Aorta (tissue), 5 donors: ENCODE data around the gene UCHL5. TPM values are rescaled to one million over a fixed set of nuclear protein-coding genes. Genes with fewer than 3 reads are reported as not detected.
"Not testable (repeated sequence)": the region's sequence is repeated elsewhere in the genome, so short reads cannot be mapped to it uniquely, and the experiment has no call there.

Source experiments
- ATAC-seq: fragments of 200-7000 bp; cut with Tn5 transposase; one replicate; pipeline ENCODE4 v1.9.1; 2022; ENCODE audit warnings: moderate library complexity; ENCODE audit not compliant: low FRiP score
- DNase-seq, 2 donors: peaks; one replicate each; pipeline ENCODE4 v3.0.0-alpha.2; 2020
- H3K27ac ChIP-seq, 2 donors: one replicate each; pipeline ENCODE4 v1.5.1; 2013; ENCODE audit warnings: low read length in 2 of 2, mild to moderate bottlenecking in 2 of 2, moderate library complexity in 2 of 2, control low read depth in 1 of 2, inconsistent platforms in 1 of 2, low read depth in 1 of 2
- H3K27me3 ChIP-seq, 2 donors: one replicate each; pipeline ENCODE4 v1.6.1; 2013; ENCODE audit warnings: control low read depth in 1 of 2, low read length in 1 of 2, mild to moderate bottlenecking in 1 of 2, moderate library complexity in 1 of 2; ENCODE audit not compliant: insufficient read depth in 2 of 2, control insufficient read depth in 1 of 2
- H3K36me3 ChIP-seq, 2 donors: one replicate each; pipeline ENCODE4 v1.6.1; 2013; ENCODE audit warnings: control low read depth in 1 of 2, low read length in 1 of 2, mild to moderate bottlenecking in 1 of 2; ENCODE audit not compliant: insufficient read depth in 2 of 2, control insufficient read depth in 1 of 2
- H3K4me1 ChIP-seq, 2 donors: one replicate each; pipeline ENCODE4 v1.6.1; 2013; ENCODE audit warnings: low read length in 2 of 2, control low read depth in 1 of 2, mild to moderate bottlenecking in 1 of 2, moderate library complexity in 1 of 2; ENCODE audit not compliant: insufficient read depth in 2 of 2, control insufficient read depth in 1 of 2
- H3K4me3 ChIP-seq, 2 donors: one replicate each; pipeline ENCODE4 v1.5.1; 2013; ENCODE audit warnings: low read length in 2 of 2, control low read depth in 1 of 2, mild to moderate bottlenecking in 1 of 2
- H3K9me3 ChIP-seq: one replicate; pipeline ENCODE4 v1.6.1; 2013; ENCODE audit warnings: mild to moderate bottlenecking, low read length; ENCODE audit not compliant: control insufficient read depth
- WGBS, 2 donors: extraction: QIAGEN DNeasy Blood & Tissue Kit; methylation state at CpG; one replicate each; pipeline ENCODE4 v1.1.7; 2013; 5-methylcytosine and 5-hydroxymethylcytosine counted together
- intact Hi-C, 2 donors: fragments of 100-400 bp; cut with DNase I; formaldehyde crosslinking; loops; one replicate each; pipeline versions ENCODE4 v1.14.2 to v1.15.0; 2022
- polyA plus RNA-seq, 2 donors: library from polyadenylated mRNA; stranded (reverse); fragments of 200-250 nt; gene quantifications; one replicate each; pipeline ENCODE4 v1.2.3, GENCODE V29; 2013
- total RNA-seq, 2 donors: library from RNA; stranded (reverse); fragmentation: NEBNext Ultra II Directional; extraction: Animal tissue kit (Norgen Biotek cat#: 25700); gene quantifications; one replicate each; pipeline ENCODE4 v1.2.1, GENCODE V29; 2021
- donor health status: healthy with polysubstance abuse.
- donor health status: Bipolar disorder and iron deficiency.
- donor health status: DM: no; HTN: no; CAD: no.
- donor health status: DM: no; HTN: no; CAD: no.
- donor health status: DM: yes; HTN: yes; CAD: no.

UCHL5 gene
- total and polyA plus RNA-seq, 4 donors, result 10.5 to 29.7 (median 22.1) TPM

- DNase-seq, result no peak
- no peaks in the 10 kb centered on the region for H3K9me3 ChIP-seq
- H3K27me3 ChIP-seq, result no peaks in the 10 kb centered on the region
- H3K36me3 ChIP-seq, result no peaks in the 10 kb centered on the region
- ATAC-seq, result no peak
- no peaks in the 10 kb centered on the region for H3K4me1 ChIP-seq
- 81 to 85% methylated on average over 6 of the region's 6 CpGs for WGBS, 2 donors
- intact Hi-C loops, result no loop called here
- no peak overlapping the region for H3K27ac ChIP-seq
- H3K4me3 ChIP-seq, result no peak overlapping the region
Measured at GRCh38 chr1:192983349-192983980, 75.7 kb downstream of the UCHL5 start.

- 71 to 77% methylated on average over 1 of the region's 1 CpG for WGBS, 2 donors
Measured at GRCh38 chr1:192980856-192981255, 78.3 kb downstream of the UCHL5 start.

GRCh38 chr1:192980334-192980733 lies 78.8 kb downstream of the UCHL5 start:
- H3K4me3 ChIP-seq, H3K27ac ChIP-seq, H3K4me1 ChIP-seq, intact Hi-C loops, H3K36me3 ChIP-seq, ATAC-seq, H3K9me3 ChIP-seq, DNase-seq, H3K27me3 ChIP-seq: not testable (repeated sequence)
- WGBS, 2 donors, result 87 to 91% methylated on average over 4 of the region's 4 CpGs

More at GRCh38 chr1:192980856-192981255, 78.3 kb downstream of the UCHL5 start:
- ATAC-seq (no peak), DNase-seq (no peak)
- Histone ChIP-seq H3K9me3 (no peaks in the 10 kb centered on the region), H3K36me3 (no peaks in the 10 kb centered on the region), H3K4me3 (no peak overlapping the region), H3K27me3 (no peaks in the 10 kb centered on the region), H3K4me1 (no peaks in the 10 kb centered on the region), H3K27ac (no peak overlapping the region)
- intact Hi-C loops, result no loop called here

GRCh38 chr1:192979542-192979941 lies 79.6 kb downstream of the UCHL5 start:
- H3K9me3 ChIP-seq, result no peaks in the 10 kb centered on the region
- H3K4me1 ChIP-seq, result no peaks in the 10 kb centered on the region
- no peaks in the 10 kb centered on the region for H3K27me3 ChIP-seq
- no peak for DNase-seq
- no peak for ATAC-seq
- 94 to 97% methylated on average over 13 of the region's 13 CpGs for WGBS, 2 donors
- H3K36me3 ChIP-seq, result no peaks in the 10 kb centered on the region
- H3K27ac ChIP-seq, result no peak overlapping the region
- intact Hi-C loops, result no loop called here
- no peak overlapping the region for H3K4me3 ChIP-seq

GRCh38 chr1:192978195-192978710 lies 80.9 kb downstream of the UCHL5 start:
- no peaks in the 10 kb centered on the region for H3K36me3 ChIP-seq
- DNase-seq (no peak), ATAC-seq (no peak)
- no peaks in the 10 kb centered on the region for H3K27me3 ChIP-seq
- intact Hi-C loops, result no loop called here
- H3K9me3 ChIP-seq, result no peaks in the 10 kb centered on the region
- 90 to 91% methylated on average over 8 of the region's 8 CpGs for WGBS, 2 donors
- H3K4me1 ChIP-seq, result no peaks in the 10 kb centered on the region
- H3K27ac ChIP-seq, result no peak overlapping the region
- no peak overlapping the region for H3K4me3 ChIP-seq

- Histone ChIP-seq H3K4me1 (no peaks in the 10 kb centered on the region), H3K9me3 (no peaks in the 10 kb centered on the region), H3K36me3 (no peaks in the 10 kb centered on the region), H3K27me3 (no peaks in the 10 kb centered on the region), H3K4me3 (no peak overlapping the region), H3K27ac (no peak overlapping the region)
- intact Hi-C loops, result no loop called here
- DNase-seq (no peak), ATAC-seq (no peak)
- WGBS, 2 donors, result 62 to 66% methylated on average over 8 of the region's 8 CpGs
Measured at GRCh38 chr1:192977089-192977706, 82.0 kb downstream of the UCHL5 start.

GRCh38 chr1:192976576-192976975 lies 82.6 kb downstream of the UCHL5 start:
- intact Hi-C loops, result no loop called here
- Histone ChIP-seq H3K27me3 (no peaks in the 10 kb centered on the region), H3K27ac (no peak overlapping the region), H3K4me3 (no peak overlapping the region), H3K4me1 (no peaks in the 10 kb centered on the region), H3K9me3 (no peaks in the 10 kb centered on the region), H3K36me3 (no peaks in the 10 kb centered on the region)
- WGBS, 2 donors, result 13 to 20% methylated on average over 2 of the region's 2 CpGs
- DNase-seq (no peak), ATAC-seq (no peak)

- ATAC-seq, result no peak
- H3K9me3 ChIP-seq, result no peaks in the 10 kb centered on the region
- H3K27ac ChIP-seq, result no peak overlapping the region
- H3K36me3 ChIP-seq, result no peaks in the 10 kb centered on the region
- no peak for DNase-seq
- H3K27me3 ChIP-seq, result no peaks in the 10 kb centered on the region
- H3K4me1 ChIP-seq, result no peaks in the 10 kb centered on the region
- intact Hi-C loops, result no loop called here
- no peak overlapping the region for H3K4me3 ChIP-seq
Measured at GRCh38 chr1:192974701-192975100, 84.5 kb downstream of the UCHL5 start.

GRCh38 chr1:192973988-192974387 lies 85.2 kb downstream of the UCHL5 start:
- Histone ChIP-seq H3K4me3 (no peak overlapping the region), H3K9me3 (no peaks in the 10 kb centered on the region), H3K4me1 (no peaks in the 10 kb centered on the region), H3K27ac (no peak overlapping the region), H3K36me3 (no peaks in the 10 kb centered on the region), H3K27me3 (no peaks in the 10 kb centered on the region)
- ATAC-seq, result no peak
- WGBS, 2 donors, result 96 to 97% methylated on average over 2 of the region's 2 CpGs
- DNase-seq, result no peak
- intact Hi-C loops, result no loop called here
